Measurements from ENCODE around the gene FGFBP3.
A peak's percentile ranks its signal among the peaks of the same experiment; 100 is the strongest.

FGFBP3 gene, protein sequence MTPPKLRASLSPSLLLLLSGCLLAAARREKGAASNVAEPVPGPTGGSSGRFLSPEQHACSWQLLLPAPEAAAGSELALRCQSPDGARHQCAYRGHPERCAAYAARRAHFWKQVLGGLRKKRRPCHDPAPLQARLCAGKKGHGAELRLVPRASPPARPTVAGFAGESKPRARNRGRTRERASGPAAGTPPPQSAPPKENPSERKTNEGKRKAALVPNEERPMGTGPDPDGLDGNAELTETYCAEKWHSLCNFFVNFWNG

DNA sequence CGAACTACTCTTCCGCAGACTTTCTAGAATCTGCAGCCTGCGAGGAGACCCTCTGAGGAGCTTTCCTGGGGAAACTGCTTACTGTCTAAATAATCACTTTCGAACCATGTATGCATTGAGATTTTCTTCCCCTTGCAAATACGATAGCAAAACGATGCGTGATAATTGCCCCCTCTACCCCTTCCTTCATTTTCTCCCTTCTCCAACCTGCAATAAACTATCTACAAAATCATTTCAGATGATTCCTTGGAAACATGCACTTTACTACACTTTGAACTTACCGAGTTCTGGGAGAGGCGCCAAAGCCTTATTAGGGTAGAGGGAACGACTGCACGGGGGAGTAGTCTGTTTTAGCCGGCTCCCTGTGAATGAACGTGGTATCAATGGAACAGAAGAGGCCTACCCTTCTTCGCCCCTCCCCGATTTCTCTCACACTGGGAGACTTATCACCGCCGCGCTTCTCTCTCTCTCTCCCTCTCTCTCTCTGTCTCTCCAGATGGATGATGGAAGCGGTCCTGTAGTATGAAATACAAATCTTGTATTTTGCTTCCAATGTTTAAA, at the start of gene FGFBP3:
Gene FGFBP3, minus strand, starts transcription at position 370 of the 561 bp plus-strand sequence. CDS start 517 bp downstream, outside the sequence.
- H3K36me3 ChIP-seq = 0 out of 2 replicates have a peak, but pooled peaks cover 4% of the 10 kb centered on the region
- peak within 1 kb of the TSS; percentile 86 for H3K9ac ChIP-seq
- TF ChIP-seq Cebpa-rat (IDR thresholded peaks at IDR 0.05) = no peak
- peaks cover 23% of the 10 kb centered on the region for H3K4me1 ChIP-seq
- peak within 1 kb of the TSS; percentile 85 for H3K27ac ChIP-seq
- H3K9me3 ChIP-seq = no peaks in the 10 kb centered on the region
- H3K4me3 ChIP-seq = peak within 1 kb of the TSS; percentile 92
- no peaks in the 10 kb centered on the region for H3K27me3 ChIP-seq
- H3K4me2 ChIP-seq = peak within 1 kb of the TSS; percentile 68
- no peaks in the 10 kb centered on the region for H4K20me1 ChIP-seq

DNA sequence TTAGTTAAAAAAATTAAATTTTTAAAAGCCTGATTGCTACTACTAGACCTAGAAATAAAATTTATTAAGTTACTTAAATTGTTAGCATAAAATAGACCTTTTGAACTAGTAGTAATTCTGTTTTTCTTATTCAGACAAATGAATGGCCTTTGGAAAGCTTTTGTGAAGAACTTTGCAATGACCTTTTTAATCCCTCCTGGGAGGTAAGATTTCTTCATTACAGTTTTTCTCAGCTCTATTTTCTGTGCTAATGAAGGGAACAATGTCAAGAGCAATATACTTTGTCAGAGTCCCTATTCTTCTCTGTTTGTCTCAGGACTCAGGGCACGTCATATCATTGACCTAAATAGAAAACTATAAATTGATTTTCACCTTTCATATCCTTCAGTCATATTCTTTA, 47.8 kb upstream of the FGFBP3 start:
- H3K27ac ChIP-seq = no peak overlapping the region
- no peaks in the 10 kb centered on the region for H4K20me1 ChIP-seq
- no peaks in the 10 kb centered on the region for H3K27me3 ChIP-seq
- no peaks in the 10 kb centered on the region for H3K9me3 ChIP-seq
- H3K4me1 ChIP-seq = no peaks in the 10 kb centered on the region
- TF ChIP-seq Cebpa-rat (IDR thresholded peaks at IDR 0.05) = no peak
- no peak overlapping the region for H3K4me3 ChIP-seq
- no peak overlapping the region for H3K4me2 ChIP-seq
- no peak overlapping the region for H3K9ac ChIP-seq
- peaks cover 94% of the 10 kb centered on the region for H3K36me3 ChIP-seq

DNA sequence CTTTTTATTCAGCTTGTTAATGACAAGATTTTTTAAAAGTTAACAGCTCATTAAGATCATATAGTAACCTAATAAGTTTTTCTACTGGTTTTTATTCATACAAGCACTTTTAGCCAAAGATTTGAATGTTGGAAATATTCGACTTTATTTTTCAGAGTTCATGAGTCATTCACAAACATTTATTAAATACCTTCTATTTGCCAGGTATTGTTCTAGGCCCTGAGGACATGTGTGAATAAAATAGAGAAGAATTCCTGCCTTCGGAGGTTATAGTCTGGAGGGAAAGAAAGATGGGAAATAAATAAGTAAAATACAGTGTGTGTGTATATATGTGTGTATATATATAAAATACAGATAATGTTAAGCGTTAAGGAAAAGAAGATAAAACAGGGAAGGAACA, 45.8 kb upstream of the FGFBP3 start:
- Histone ChIP-seq H3K4me3 (no peak overlapping the region), H4K20me1 (no peaks in the 10 kb centered on the region), H3K9me3 (no peaks in the 10 kb centered on the region), H3K27me3 (no peaks in the 10 kb centered on the region), H3K9ac (no peak overlapping the region), H3K4me1 (no peaks in the 10 kb centered on the region), H3K4me2 (no peak overlapping the region), H3K36me3 (peaks cover 94% of the 10 kb centered on the region), H3K27ac (no peak overlapping the region)
- TF ChIP-seq Cebpa-rat (IDR thresholded peaks at IDR 0.05) = no peak

DNA sequence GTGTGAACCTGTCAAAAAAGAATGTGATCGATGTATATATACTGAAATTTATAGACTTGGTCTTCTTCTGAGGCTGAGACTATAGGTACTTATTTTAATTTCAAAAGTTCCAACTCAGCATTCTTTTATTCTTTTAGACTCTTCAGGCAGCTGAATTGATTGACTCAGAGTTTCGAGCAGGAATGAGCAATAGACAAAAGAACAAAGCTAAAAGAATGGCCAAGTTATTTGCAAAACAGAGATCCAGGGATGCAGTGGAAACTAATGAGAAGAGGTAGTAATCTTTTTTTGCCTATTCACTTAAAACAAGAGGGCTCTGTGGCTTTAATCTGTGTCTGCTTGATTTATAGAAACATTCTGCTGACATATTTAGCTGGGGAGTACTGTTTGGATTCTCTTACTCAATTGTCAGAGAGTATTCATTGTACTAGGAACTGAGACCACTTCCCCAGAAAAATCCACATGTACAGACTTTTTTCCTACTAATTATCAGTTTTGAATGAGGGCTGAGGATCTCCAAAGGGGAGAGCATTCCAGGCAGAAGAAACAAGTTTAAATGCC, 44.4 kb upstream of the FGFBP3 start:
- no peaks in the 10 kb centered on the region for H3K9me3 ChIP-seq
- 0 out of 2 replicates have a peak, but pooled peaks cover 6% of the 10 kb centered on the region for H4K20me1 ChIP-seq
- H3K4me2 ChIP-seq = no peak overlapping the region
- no peak for TF ChIP-seq Cebpa-rat (IDR thresholded peaks at IDR 0.05)
- no peak overlapping the region for H3K27ac ChIP-seq
- peaks cover 95% of the 10 kb centered on the region for H3K36me3 ChIP-seq
- H3K4me3 ChIP-seq = no peak overlapping the region
- no peak overlapping the region for H3K9ac ChIP-seq
- H3K27me3 ChIP-seq = no peaks in the 10 kb centered on the region
- no peaks in the 10 kb centered on the region for H3K4me1 ChIP-seq

DNA sequence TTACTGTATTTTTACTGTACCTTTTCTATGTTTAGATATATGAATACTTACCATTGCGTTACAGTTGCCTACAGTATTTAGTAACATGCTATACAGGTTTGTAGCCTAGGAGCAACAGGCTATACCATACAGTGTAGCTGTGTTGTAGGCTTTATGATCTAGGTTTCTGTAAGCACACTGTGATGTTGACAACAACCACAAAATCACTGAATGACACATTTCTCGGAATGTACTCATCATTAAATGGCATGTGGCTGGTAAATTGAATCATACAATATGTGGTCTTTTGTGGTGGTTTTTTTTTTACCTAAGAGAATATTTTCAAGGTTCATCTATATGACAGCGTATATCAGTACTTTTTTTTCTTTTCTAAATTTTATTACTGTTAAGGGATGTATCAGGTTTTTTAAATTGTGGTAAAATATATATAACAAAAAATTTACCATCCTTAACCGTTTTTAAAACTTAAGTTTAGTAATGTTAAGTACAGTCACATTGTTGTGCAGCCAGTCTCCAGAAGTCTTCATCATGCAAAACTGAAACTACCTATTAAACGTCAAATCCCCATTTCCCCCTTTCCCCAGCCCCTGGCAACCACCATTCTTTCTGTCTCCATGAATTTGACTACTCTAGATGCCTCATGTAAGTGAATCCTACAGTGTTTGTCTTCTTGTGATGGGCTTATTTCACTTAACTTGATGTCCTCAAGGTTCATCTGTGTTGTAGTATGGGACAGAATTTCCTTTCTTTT, 35.8 kb upstream of the FGFBP3 start:
- TF ChIP-seq Cebpa-rat (IDR thresholded peaks at IDR 0.05) = no peak
- Histone ChIP-seq H3K27ac (no peak overlapping the region), H3K9ac (no peak overlapping the region), H4K20me1 (peaks cover 48% of the 10 kb centered on the region), H3K36me3 (peaks cover 76% of the 10 kb centered on the region), H3K4me2 (no peak overlapping the region), H3K9me3 (no peaks in the 10 kb centered on the region), H3K27me3 (no peaks in the 10 kb centered on the region), H3K4me3 (no peak overlapping the region), H3K4me1 (no peaks in the 10 kb centered on the region)

DNA sequence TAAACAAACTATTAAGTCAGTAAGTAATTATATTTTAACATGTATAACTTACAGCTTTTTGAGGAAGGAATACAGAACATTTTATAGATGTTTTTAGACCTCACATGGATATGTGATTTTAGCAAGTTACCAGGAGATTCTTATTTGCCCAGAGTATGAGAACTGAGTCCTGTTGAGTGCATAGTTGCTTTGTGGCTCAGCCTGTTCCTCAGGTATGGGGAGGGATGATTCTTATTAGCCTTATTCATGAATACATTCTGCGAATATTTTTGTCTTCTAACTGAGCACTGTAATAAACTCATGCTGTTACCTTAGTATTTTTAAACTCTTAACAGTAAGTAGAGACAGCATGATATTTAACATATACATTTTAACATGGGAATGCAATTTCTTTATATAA, 32.1 kb upstream of the FGFBP3 start:
- TF ChIP-seq Cebpa-rat (IDR thresholded peaks at IDR 0.05) = no peak
- no peak overlapping the region for H3K4me3 ChIP-seq
- H3K4me1 ChIP-seq = no peaks in the 10 kb centered on the region
- H3K9ac ChIP-seq = no peak overlapping the region
- H3K27me3 ChIP-seq = no peaks in the 10 kb centered on the region
- H3K27ac ChIP-seq = no peak overlapping the region
- no peaks in the 10 kb centered on the region for H3K9me3 ChIP-seq
- peaks cover 73% of the 10 kb centered on the region for H4K20me1 ChIP-seq
- no peak overlapping the region for H3K4me2 ChIP-seq
- H3K36me3 ChIP-seq = peaks cover 72% of the 10 kb centered on the region

DNA sequence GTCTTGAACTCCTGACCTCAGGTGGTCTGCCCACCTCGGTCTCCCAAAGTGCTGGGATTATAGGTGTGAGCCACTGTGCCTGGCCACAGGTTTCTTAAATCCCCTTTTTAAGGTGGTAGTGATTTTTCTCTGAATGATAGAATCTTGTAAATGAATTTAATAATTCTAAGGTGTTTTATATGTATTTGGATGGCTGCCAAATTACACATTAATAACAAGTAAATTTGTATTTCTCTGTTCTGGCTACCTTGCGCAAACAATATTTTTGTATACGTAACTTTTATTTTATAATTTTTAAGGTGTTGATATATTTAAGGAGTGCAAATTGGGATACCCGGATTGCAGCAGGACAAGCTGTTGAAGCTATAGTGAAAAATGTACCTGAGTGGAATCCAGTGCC, 30.4 kb upstream of the FGFBP3 start:
- H3K4me1 ChIP-seq = no peaks in the 10 kb centered on the region
- H3K4me2 ChIP-seq = no peak overlapping the region
- H3K9ac ChIP-seq = no peak overlapping the region
- no peak overlapping the region for H3K4me3 ChIP-seq
- H3K27ac ChIP-seq = no peak overlapping the region
- peaks cover 86% of the 10 kb centered on the region for H4K20me1 ChIP-seq
- H3K9me3 ChIP-seq = no peaks in the 10 kb centered on the region
- TF ChIP-seq Cebpa-rat (IDR thresholded peaks at IDR 0.05) = no peak
- peaks cover 73% of the 10 kb centered on the region for H3K36me3 ChIP-seq
- H3K27me3 ChIP-seq = no peaks in the 10 kb centered on the region

DNA sequence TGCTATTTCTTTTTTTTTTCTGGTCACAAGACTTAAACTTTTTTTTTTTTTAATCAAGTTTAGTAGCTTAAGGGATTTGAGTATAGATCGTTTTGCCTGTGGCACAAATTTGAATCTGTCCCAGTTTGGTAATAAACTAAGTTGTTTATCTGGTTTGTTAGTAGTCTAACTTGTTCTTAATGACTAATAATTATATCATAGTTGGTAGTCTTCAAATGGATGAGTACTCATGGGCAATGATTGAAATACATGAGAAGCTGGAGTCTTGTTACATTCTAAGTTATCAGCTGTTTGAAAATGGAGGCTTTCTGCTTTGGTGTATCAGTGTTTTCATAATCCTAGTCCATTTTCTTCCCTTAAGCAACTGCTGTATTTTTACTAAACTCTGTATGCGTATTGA, 26.6 kb upstream of the FGFBP3 start:
- H3K4me2 ChIP-seq = no peak overlapping the region
- no peak overlapping the region for H3K4me3 ChIP-seq
- peaks cover 74% of the 10 kb centered on the region for H3K36me3 ChIP-seq
- no peak for TF ChIP-seq Cebpa-rat (IDR thresholded peaks at IDR 0.05)
- peaks cover 100% of the 10 kb centered on the region for H4K20me1 ChIP-seq
- no peak overlapping the region for H3K27ac ChIP-seq
- no peaks in the 10 kb centered on the region for H3K4me1 ChIP-seq
- no peaks in the 10 kb centered on the region for H3K9me3 ChIP-seq
- H3K27me3 ChIP-seq = no peaks in the 10 kb centered on the region
- H3K9ac ChIP-seq = no peak overlapping the region

DNA sequence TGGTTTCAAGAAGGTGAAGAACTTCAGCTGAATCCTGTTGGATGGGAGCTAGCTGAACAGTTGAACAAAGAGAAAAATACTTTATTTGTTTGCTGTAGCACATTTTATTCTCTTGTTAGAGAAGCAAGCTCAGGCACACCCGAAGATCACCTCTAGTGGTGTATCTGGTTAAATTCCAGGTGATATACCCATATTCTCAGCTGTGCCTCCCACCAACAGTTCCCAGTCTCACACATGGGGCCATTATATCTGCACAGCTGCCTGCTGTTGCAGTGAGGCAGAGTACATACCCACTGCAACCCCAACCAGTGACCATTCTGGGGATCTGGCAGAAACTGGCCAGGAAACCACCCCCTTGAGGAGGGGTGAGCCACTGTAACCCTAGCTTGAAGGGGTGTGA, 23.5 kb upstream of the FGFBP3 start:
- TF ChIP-seq Cebpa-rat (IDR thresholded peaks at IDR 0.05) = no peak
- Histone ChIP-seq H3K9ac (no peak overlapping the region), H3K27ac (no peak overlapping the region), H3K4me3 (no peak overlapping the region), H3K4me1 (no peaks in the 10 kb centered on the region), H3K36me3 (peaks cover 65% of the 10 kb centered on the region), H3K4me2 (no peak overlapping the region), H4K20me1 (peaks cover 100% of the 10 kb centered on the region), H3K27me3 (no peaks in the 10 kb centered on the region), H3K9me3 (no peaks in the 10 kb centered on the region)

All from BLaER1 (cell line).